Hematopoietic multipotent progenitor cell treated with erythropoietin and hydrocortisone succinate and interleukin-3 and kit ligand, for 8 days (in vitro differentiated cells): ENCODE measurements around the gene ZNF423.
A peak's percentile ranks its signal among the peaks of the same experiment; 100 is the strongest.
"Not testable (repeated sequence)": the region's sequence is repeated elsewhere in the genome, so short reads cannot be mapped to it uniquely, and the experiment has no call there.

Experiments
- DNase-seq: peaks from one replicate; pipeline ENCODE4 v3.0.0-alpha.2; 2015

ZNF423 gene

GRCh38 chr16:49521734-49522325 is 334.1 kb downstream of the ZNF423 start:
- no peak for DNase-seq

DNA sequence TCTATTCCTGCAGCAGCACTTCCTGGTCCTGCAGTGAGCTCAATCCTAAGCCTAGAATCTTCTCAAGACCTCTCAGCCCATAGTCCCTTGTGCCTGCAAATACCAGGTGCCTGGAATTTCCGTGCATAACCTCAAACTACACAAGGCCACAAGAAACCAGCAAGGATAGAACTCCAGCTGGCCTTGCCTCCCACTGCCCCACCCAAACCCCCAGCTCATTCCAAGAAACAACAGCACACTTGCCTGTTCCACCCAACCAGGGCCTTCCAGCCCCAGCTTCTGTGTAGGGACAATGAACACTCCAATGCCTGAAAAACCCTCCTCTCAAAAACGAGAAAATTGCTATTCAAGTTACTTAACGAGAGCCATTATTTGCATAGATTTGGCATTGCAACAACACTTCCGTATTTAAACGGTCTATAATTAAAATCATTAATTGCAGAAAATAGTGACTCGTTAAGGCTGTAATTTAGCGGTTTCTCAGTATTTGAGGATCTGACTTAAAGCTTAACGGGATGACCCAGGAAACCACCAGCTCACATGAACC is 335.3 kb downstream of the ZNF423 start:
- DNase-seq: no peak

- DNase-seq: no peak
These were observed 336.2 kb downstream of the ZNF423 start for GRCh38 chr16:49519741-49520140.

- no peak for DNase-seq
These were observed 336.8 kb downstream of the ZNF423 start for GRCh38 chr16:49519008-49519656.

DNA sequence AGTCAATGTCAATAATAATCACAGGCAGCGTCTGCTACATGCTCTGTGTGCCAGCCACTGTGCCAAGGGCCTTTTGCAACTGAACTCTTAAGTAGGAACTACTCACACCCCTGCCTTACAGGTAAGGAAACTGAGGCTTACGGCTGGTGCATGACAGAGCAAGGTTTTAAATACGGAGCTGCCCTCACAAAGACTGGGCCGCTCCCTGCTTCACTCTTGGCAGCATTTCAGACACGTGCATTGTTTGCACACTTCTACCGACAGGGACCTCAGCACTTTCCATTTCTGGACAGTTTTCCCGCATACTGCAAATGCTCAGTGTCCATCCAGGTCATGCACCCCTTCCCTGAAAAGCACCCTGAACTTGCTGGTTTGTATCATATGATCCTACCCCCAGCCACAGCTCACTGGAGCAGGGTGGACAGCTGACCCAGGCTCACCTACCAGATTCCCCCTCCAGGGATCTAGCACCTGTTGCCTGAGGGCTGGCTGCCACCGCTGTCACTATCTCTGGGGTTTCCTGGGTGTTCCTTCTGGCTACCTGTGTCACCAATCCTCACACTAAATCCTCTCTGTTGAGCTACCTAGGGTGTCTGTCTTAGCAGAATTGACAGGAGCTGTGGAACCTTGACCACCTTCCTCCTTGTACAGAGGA is 339.4 kb downstream of the ZNF423 start:
- DNase-seq: no peak

GRCh38 chr16:49515861-49516260 is 340.1 kb downstream of the ZNF423 start:
- DNase-seq: no peak

GRCh38 chr16:49515016-49515565 is 340.8 kb downstream of the ZNF423 start:
- no peak for DNase-seq

GRCh38 chr16:49514073-49514980 is 341.6 kb downstream of the ZNF423 start:
- no peak for DNase-seq

DNA sequence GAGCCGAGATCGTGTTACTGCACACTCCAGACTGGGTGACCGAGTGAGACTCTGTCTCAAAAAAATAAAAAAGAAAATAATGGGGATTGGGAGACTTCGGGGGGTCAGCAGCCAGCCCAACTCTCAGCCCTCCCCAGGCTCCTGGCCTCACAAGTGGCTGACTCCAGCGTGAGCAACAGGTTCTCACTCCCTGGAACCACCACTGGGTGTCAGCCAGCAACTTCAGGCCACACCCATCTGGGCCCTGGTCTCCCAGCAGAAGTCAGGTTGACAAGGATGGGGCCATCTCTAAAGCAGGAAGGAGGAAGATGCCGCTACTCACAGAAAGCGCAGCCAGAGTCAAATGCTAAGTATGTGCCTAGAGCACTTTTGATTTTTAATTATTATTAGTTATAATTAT is 342.9 kb downstream of the ZNF423 start:
- DNase-seq: peak; percentile 24

DNA sequence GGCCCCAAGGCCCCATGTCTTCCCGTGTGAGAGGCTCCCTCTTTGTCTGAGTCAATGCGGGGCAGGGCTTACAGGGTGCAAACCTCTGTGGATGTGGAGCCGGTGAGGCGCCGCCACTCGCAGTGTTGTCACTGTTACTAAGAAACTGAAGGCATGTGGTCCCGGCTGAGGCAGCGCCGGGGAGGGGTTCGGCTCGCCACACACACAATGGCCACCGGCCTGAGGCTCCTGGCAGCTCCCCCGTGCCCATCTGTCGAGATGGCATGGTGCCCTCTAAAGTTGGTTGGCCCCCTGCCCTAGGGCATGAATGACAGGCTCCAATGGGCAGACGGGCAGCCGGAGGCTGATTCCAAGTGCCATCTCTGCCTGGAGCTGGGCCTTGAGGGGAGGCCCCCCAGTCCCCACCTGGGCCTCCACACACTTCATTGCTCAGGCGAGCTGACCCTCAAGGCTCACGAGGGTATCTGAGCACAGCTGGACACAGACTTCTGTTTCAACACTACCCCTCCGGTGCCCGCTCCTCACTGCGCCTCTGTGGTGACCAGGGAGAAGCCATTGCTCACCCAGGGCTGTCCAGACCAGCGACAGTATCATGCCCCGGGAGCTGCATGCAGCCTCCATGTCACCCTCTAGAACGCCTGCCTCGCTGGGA is 345.1 kb downstream of the ZNF423 start:
- no peak for DNase-seq

GRCh38 chr16:49510141-49510540 is 345.8 kb downstream of the ZNF423 start:
- DNase-seq: no peak

DNA sequence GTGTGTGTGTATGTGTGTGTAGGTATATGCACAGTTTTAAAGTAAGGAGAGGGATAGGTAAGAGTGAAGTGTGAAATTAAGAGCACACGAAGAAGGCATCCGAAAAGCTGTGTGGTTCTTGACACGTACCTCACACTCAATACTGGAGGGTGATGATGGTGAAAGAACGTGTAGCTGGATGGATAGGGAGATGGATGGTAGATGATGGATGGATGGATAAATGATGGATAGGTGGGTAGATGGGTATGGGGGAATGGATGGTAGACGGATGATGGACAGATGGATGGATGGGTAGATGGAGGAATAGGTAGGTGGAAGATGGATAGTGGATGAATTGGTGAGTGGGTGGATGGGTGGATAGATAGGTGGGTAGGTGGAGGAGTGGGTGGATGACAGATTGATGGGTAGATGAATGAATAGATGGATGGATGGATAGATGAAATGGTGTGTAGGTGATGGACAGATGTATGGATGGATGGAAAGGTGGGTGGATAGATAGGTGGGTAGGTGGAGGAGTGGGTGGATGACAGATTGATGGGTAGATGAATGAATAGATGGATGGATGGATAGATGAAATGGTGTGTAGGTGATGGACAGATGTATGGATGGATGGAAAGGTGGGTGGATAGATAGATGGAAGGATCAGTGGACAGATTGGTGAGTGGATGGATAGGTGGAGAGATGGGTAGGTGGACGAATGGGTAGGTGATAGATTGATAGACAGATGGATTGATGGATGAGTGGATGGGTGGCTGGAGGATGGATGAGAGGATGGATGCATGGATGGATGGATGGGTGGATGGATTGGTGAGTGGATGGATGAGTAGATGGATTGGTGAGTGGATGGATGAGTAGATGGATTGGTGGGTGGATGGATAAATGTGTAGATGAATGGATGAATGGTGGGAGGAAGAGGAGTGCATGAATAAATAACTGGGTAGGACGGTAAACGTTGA is 349.6 kb downstream of the ZNF423 start:
- DNase-seq: not testable (repeated sequence)

DNA sequence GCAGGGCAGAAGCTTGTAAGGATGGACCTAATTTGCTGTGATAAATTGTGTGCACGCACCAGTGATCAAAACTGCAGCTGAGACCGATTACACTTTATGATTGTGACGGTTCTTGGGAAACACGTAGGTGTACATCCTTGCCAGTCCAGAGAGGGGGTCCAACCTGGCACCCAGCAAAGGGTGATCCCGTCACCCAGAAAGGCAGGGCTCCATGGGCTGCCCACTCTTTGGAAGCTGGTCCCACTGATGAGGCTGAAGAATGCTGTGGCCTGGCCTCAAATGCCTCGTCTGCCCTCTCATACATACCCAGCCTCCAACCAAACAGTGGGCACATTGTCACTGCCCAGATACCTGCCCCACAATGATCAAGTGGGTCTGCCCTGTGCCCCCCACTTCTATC is 350.4 kb downstream of the ZNF423 start:
- no peak for DNase-seq

GRCh38 chr16:49504626-49505025 is 351.3 kb downstream of the ZNF423 start:
- no peak for DNase-seq

DNA sequence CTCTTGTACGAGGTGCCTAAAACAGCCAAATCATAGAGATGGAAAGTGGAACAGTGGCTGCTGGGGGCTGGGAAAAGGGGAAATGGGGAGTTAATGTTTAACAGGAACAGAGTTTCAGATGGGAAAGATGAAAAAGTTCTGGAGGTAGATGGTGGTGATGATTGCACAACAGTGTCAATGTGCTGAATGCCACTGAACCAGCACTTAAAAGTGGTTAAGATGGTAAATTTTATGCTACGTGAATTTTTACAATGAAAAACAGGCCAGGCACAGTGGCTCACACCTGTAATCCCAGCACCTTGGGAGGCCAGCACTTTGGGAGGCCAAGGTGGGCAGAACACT is 351.9 kb downstream of the ZNF423 start:
- DNase-seq: no peak

GRCh38 chr16:49503256-49504022 is 352.5 kb downstream of the ZNF423 start:
- DNase-seq: no peak

GRCh38 chr16:49502136-49502881 is 353.6 kb downstream of the ZNF423 start:
- no peak for DNase-seq

GRCh38 chr16:49499869-49500610 is 355.9 kb downstream of the ZNF423 start:
- DNase-seq: no peak

DNA sequence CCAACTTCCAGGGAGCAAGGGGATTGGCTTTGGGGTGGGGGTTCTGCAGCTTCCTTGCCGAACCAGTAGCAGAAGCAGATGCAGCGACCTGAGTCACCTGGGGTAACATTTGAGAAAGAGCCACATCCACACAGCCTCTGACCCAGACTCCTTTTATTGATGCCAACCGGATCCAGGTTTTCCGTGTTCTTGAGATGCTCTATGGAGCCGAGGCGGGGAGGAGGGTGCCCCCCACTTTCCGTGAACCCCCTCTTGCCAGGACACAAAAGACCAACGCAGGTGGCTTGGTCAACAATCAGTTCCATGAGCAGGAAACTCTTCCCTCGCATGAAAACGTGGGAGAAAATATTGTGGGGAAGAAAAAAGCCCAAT is 356.5 kb downstream of the ZNF423 start:
- DNase-seq: no peak
